ENCODE data around the gene RPA3.

The RPA3 gene

DNA sequence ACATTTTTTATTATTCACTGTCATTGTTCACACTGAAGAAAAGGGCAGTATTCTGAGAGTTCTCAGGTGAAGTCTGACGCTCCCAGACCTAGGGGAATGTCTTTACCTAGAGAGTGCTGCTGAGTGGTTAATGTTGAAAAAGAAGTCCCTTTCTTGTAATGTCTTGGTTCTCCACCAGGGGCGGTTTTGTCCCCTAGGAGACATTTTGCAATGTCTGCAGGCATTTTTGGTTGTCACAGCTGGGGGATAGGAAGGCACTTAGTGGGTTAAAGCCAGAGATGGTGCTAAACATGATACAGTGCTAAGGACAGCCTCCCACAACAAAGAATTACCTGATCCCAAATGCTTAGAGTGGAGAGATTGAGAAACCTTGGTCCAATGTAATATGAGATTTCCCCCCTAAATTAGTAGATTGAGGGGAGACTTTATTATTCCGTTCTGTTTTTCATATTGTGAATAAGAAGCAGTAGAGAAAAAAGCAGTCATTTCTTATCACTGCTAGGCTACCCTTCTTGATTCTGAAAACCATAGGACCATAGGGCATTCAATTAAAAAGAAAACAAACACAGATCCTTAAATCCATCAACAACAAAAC lies 64.7 kb downstream of the RPA3 start:
- peak in 1 of 2 donors; percentile 10 for DNase-seq (ENCODE audit: low read depth in 2 of 2)

DNA sequence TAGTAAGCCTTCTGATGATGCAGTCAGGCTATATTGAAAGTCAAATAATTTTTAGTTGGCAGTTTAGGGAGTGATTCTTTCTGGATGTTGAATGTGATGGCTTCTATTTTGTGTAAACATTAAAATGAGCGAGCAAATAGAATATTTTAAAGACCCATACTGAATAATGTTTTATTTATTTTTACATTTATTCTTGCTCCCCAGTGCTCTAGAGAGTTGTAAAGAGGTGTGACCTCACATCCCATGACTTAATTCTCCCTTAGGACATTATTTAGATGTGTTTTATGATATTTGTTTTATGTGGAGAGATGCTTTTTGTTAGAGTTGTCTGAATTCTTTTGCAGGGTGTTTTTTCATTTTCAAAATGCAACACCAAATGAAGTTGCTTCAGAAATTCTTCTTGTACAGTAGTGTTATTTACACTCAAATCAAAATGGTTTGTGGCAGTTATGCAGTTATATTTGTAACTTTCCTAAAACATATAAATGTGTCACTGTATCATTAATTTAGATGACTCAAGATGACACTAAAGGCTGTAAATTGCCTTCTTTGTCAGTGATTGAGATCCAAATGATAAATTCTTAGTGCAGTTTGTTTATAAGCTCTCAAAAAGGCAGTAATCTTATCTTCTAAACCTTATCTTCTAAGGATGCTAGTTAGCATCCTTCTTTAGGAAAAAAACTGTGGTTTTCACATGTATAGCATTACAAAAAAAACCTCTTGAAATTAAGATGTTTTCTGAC lies 65.4 kb downstream of the RPA3 start:
- no peak for DNase-seq (ENCODE audit: low read depth in 2 of 2)

DNA sequence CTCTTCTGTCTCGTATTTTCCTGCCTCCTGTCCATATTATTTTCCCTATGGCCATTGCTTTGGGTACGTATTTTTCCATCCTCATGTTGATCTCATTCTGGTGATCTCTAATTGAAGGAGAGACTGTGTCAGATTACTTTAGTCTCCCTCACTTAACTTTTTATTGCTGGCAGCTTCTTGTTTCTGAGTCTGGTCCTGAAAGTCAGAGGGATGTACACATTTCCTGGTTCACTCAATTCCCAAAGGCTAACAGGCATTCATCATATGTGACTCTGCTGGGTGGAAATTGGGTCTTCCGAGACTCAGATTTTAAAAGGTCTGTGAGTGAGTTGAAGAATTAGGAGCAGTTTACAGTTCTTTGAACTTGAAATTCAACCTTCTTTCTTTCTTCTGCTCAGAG lies 66.9 kb downstream of the RPA3 start:
- DNase-seq (ENCODE audit: low read depth in 2 of 2): no peak

DNA sequence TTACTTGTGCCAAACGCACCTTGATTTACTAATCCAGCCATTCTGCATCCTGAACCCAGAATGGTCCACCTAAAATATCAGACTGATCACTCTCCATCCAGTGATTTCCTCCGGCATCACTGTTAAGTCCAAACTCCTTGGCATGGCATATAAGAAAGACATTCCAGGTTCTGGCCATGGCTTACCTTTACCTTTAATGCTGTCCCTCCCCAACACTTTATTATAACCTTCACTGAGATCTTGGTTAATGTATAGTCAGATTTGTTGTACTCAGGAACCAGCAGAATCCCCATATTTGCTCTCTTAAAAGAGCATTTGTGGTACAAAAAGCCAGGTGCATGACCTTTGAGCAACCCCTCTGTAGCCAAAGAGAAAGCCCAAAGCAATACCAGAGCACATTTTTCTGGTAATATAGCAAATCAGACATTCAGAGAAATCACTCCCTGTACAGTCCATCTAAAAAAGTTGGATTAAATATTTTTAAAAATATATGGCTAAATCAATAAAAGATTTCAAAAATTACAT lies 67.7 kb downstream of the RPA3 start:
- DNase-seq (ENCODE audit: low read depth in 2 of 2): no peak

DNA sequence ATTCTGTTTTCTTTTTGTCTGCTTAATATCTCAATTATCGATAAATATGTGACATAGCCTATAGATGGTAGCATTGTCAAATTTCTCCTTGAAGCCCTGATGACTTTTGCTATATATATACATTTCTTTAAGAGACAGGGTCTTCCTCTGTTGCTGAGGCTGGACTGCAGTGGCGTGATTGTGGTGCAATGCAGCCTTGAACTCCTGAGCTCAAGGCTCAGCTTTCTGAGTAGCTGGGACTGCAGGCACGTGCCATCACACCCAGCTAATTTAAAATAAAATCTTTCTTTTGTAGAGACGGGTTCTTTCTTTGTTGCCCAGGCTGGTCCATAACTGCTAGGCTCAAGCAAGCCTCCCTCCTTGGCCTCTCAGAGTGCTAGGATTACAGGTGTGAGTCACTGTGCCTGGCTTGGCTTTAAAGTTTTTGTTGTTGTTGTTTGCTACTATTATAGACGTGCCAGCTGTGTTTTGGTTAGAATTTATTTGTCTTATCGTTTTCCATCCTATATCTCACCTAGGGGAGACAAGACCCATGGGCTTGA lies 70.8 kb downstream of the RPA3 start:
- DNase-seq (ENCODE audit: low read depth in 2 of 2): no peak

DNA sequence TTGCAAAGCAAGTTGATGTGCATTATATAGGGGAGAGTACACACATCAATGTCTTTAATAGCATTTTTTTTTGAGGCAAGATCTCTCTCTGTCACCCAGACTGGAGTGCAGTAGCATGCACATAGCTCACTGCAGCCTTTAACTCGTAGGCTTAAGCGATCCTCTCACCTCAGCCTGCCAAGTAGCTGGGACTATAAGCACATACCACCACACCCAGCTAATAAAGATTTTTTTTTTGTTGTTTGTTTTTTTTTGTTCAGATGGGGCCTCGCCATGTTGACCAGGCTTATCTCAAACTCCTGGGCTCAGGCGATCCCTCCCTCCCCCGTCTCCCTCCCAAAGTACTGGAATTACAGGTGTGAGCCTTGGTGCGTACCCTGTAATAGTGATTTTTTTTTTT lies 76.3 kb downstream of the RPA3 start:
- no peak for DNase-seq (ENCODE audit: low read depth in 2 of 2)

DNA sequence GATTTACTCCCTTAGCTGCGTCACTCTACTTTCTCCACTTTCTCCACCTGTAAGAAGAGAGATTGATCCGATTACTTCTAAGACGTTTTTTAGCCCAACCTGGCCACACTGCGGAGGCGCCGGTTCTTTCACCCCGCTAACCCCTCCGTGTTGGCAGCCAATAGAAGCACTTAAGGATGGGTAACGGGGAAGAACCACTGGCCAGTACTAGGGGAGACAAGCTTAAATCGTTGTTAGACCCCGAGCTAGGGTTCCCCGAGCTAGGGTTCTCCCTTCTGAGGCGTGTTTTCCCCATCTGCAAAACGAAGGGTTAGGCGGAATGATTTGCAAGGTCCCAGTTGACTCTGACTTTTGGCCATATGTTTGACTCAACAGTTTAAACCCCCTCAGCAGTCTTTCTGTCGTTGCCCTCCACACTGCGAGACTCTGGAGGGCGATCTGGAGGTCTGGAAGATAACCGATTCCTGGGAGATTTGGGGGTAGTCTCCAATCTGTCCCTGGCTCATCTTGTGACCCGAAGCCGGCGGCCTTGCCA lies 77.2 kb downstream of the RPA3 start:
- DNase-seq (ENCODE audit: low read depth in 2 of 2): no peak

DNA sequence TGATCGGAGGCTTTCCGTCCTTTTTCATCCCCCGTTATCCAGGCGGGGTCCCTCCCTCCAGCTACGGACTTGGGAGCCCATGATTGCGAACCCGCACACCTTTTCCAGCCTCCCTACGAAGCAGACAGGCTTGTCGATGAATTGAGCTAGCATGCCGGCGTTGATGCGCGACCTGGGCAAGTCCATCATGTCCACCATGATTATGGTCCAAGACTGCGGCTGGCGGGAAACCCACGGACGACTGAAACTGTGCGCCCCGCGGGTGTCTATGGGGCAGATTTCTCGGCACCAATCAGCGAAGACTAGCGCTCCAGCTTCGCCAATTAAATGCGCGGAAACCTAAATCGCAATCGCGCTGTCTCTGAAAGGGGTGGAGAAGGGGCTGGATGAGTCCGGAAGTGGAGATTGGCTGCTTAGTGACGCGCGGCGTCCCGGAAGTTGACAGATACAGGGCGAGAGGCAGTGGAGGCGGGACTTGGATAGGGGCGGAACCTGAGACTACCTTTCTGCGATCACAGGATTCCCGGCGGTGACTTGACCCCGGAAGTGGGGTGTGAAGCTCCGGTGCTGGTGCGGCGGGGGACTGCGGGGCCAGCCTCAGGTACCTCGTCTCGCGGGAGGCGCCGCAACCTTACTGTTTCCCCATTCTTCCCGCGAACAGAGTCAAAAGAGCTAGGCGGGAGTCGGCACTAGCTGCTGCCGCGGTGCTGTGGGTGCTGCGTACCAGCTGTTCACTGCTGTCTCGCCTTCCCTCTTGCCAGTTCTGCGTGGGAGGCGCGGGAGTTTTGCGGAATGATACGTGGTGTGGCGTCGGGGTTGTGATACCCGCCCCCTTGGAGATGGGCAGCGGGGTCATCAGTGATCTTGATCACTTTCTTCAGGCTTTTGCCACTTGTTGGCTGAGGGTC lies 77.9 kb downstream of the RPA3 start, which contains the start of gene UMAD1:
UMAD1 (plus strand) TSS at position 532 of the 908 bp plus-strand sequence. CDS start 32,620 bp downstream, outside the sequence.
- peak; percentile 95 to 98 for DNase-seq (ENCODE audit: low read depth in 2 of 2)

DNA sequence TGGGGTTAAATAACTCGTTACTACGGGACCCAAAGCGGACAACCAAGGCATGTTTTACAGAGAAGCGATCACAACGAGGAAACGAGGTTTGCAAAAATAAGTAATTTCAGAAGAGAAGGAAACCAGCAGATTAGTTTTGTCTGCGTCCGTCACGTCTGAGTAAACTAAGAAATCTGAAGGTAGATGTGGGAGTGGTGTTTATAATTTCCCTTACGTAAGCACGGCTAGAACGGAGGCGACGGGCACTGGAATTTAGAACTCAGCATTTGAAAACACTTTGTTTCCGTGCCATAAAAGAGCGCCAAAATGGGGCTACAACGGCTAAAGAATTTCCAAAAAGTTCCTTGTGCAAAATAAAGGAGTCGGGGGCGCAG lies 78.6 kb downstream of the RPA3 start:
- peak; percentile 28 to 40 for DNase-seq (ENCODE audit: low read depth in 2 of 2)

DNA sequence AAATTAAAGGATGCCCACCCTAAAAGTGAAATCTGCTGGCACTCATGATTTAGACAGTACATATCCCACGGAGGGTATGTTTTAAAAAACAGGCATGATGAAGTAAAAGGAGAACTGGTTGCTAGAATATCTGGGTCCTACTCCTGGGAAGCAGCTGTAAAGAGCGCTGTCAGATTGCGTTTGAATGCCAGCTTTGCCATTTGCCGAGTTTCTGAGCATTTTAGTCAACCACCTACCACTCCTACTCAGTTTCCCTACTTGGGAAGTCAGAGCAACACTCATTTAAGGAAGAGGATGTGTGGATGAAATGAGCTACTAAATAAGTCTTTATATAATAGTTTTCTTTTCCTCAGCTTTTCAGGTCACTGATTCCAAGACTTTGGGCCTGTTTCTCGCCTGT lies 79.0 kb downstream of the RPA3 start:
- no peak for DNase-seq (ENCODE audit: low read depth in 2 of 2)

DNA sequence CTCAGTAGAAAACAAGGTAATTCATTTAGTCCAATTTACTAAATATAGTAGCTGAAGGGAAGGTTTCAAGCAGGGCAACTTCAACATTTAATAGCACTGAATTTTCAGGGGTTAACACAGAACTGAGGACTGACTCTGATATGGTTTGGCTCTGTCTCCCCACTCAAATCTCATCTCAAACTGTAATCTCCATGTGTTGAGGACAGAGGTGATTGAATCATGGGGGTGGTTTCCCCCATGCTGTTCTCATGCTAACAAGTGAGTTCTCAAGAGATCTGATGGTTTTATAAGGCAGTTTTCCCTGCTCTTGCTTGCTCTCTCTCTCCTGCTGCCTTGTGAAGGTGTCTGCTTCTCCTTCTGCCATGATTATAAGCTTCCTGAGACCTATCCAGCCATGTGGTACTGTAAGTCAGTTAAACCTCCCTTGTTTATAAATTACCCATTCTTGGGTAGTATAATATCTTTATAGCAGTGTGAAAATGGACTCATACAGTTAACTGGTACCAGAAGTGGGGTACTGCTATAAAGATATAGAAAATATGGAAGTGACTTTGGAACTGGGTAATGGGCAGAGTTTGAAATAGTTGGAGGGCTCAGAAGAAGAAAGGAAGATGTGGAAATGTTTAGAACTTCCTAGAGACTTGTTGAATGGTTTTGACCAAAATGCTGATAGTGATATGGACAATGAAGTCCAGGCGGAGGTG lies 87.6 kb downstream of the RPA3 start:
- no peak for DNase-seq (ENCODE audit: low read depth in 2 of 2)

DNA sequence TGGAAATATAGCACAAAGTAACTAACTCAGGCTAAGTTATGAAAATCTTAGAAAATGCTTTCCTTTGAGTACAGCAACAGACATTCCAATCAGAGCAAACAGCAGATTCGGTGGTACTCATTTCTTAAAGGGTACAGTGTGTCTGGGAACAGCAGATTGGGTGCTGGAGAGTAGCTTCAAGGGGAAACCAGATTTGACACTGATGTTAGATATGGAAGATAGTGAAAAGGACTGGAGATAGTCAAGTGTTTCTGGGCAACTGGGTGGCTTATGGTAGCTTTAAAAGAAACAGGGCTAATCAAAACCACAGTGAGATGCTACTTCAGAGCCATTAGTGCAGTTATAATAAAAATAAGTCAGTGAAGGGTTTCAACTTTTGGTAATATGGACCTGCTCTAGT lies 89.9 kb downstream of the RPA3 start:
- DNase-seq (ENCODE audit: low read depth in 2 of 2): no peak

DNA sequence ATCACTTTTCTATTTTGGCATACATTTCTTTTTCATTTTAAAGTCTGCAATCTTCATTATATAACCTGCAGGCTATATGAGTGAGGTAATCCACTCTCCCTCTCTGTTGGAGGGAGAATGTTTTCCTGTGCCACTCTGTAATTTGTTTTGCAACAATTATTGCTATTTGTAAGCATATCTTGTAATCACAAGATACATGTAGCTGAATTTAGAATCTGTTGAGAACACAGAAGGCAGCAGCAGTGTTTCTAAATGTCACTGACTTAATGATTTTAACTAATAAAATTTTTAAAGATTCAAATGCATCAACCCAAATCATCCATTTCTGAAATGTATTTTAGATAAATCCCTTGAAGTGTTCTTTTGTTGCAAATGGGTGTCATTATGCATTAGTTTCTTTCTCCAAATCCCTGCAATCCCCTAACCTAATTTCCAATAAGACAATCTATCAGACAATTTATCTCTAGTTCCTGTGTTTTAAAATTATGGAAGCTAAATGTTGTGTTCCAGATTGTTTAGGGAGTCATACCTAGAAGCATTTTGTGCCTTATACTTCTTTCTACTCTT lies 97.7 kb downstream of the RPA3 start:
- no peak for DNase-seq (ENCODE audit: low read depth in 2 of 2)

DNA sequence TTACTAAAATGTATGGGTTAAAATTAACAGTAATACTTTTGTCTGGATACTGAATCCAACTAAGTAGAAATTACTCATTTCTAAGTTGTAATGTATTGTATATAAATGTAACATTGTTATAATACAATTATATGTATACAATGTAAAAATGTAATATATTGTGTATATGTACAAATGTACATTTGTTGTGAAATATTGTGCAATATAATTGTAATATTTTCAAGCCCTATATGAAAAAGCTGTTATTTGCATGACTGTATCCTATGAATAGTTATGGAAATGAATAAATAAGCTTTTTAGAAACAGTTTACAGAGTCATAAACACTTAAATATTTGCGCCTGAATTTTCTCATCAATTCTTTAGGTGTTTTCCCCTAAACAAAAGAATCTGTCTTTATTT lies 98.2 kb downstream of the RPA3 start:
- DNase-seq (ENCODE audit: low read depth in 2 of 2): no peak

DNA sequence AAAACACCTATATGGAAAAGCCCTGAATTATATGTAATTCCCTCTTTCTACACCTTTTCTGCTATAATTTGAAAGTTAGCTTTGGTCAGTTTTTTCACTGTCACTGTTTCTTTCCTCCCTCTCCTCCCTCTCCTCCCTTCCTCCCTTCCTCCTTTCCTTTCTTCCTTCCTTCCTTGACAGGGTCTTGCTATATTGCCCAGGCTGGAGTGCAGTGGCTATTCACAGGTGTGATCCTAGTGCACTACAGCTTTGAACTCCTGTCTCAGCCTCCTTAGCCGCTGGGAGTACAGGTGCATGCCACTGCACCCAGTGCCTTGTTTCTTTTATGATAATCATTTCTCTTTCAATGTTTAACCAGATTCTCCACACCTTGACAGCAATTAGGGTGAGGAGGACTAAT lies 100.0 kb downstream of the RPA3 start:
- DNase-seq (ENCODE audit: low read depth in 2 of 2): no peak

DNA sequence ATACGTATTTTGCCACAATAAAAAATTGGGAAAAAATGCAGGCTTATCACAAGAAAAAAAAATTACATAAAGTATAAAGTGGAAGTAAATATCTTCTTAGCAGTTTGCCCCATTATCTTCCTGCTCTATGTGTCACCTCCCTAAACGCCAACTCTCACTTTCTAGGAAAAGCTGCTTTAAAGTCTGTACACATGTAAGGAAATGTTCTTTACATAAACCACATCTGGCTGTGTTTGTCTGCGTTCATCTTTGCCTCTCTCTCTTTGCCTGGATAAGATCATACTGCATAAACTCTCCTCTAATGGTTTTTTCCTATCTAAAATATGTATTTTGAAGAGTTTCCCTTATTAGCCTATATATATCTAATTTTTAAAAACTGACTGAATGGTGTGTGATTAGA lies 100.9 kb downstream of the RPA3 start:
- DNase-seq (ENCODE audit: low read depth in 2 of 2): no peak

DNA sequence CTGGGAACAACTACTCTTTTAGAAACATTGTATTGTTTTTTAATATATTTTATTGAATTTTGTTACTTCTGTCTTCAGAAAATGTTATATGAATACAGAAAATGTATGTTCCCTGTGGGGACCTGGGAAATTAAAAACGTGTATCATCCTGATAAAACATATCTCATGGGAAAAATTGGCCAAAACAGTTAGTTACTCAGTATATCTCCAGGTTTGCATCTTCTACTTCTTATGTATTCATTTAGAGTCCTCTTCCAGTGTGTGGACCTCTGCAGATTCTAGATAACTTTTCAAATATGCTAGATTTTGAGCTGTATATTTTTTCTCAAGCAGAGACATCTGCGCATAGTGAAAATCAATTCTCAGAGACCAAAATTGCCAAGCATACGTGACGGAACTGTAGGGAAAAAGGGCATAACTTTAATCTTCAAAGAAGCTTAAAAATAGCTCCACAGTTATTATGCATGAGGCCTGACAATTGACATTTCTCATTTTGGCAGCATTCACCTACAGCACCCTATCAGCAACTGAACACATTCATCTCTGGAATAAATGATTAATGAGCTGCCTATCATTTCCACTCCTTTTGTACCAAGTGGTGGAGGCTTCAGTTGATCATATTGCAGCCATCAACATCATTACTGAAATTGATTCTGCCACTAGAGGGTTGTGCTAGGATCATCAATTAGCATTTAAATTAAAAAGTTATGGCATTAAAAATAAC lies 104.2 kb downstream of the RPA3 start:
- DNase-seq (ENCODE audit: low read depth in 2 of 2): no peak

DNA sequence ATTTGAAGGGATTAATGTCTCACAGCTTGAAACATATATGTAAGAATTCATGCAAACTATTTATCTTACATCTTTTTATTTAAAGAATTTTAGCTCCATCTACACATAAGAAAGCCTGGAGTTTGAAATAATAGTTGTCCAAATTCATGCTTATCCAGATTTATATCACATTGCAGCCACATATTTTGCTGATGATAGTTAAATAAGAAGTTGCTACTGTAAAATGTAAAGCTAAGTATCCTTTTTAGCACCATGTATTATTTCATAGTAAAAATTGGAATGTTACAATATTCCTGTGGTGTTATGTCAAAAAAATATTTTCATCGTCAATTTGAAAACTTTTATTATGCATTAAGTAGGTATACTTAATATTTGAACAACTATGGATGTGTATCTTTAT lies 105.2 kb downstream of the RPA3 start:
- DNase-seq (ENCODE audit: low read depth in 2 of 2): no peak

DNA sequence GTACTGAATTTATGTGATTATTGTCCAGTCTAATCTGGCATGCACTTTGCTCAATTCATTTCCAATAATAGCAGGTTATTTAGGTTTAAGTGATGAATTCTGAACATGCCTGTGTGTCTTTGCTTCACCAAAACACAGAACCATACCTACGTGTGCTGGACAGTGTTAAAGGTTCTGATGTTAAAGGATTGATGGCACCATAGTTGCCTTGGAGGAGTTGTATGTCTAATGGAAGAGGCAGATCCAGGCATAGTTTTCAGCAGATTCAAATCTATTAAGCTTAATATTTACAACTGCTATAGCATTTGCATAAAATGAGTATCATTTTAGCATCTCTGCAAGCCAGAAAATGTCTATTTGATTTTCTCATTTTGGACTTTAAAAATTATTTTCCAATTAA lies 105.9 kb downstream of the RPA3 start:
- no peak for DNase-seq (ENCODE audit: low read depth in 2 of 2)

DNA sequence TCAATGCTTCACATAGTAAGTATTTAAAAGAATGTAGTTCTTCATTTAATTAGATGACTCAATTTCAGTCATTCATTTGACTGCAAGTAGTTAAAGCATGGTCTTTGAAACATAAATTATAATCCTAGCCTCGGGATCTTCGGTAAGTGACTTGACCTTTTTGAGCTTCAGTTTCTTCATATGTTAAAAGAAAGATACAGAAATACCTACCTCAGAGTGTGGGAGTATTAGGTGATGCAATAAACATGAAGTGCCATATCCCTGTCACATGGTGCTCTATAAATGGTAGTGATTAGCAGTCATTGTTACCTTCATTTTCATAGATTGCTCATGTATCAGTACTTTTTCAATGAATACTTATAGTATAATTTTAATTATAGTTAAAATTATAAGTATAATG lies 109.1 kb downstream of the RPA3 start:
- no peak for DNase-seq (ENCODE audit: low read depth in 2 of 2)

Measured in stimulated activated CD4-positive, alpha-beta T cell treated with anti-CD3 and anti-CD28 coated beads, Interleukin-15, amount 100 ng/mL, for 48 hours (primary cell).